Mucosa of stomach (tissue), 1 donor: ENCODE data around the gene OR2H2.

Experiments used
- H3K27me3 ChIP-seq: one replicate; pipeline ENCODE4 v1.7.0; 2013; ENCODE audit warnings: mild to moderate bottlenecking, low read length; ENCODE audit not compliant: control insufficient read depth, insufficient read depth
- H3K36me3 ChIP-seq: one replicate; pipeline ENCODE4 v1.7.0; 2013; ENCODE audit warnings: low read length; ENCODE audit not compliant: control insufficient read depth, insufficient read depth
- H3K4me1 ChIP-seq: one replicate; pipeline ENCODE4 v1.7.0; 2013; ENCODE audit warnings: mild to moderate bottlenecking, low read length; ENCODE audit not compliant: control insufficient read depth, insufficient read depth
- H3K4me3 ChIP-seq: one replicate; pipeline ENCODE4 v1.7.0; 2013; ENCODE audit warnings: low read length
- H3K9ac ChIP-seq: one replicate; pipeline ENCODE4 v1.7.0; 2013; ENCODE audit warnings: mild to moderate bottlenecking, low read length, moderate library complexity
- H3K9me3 ChIP-seq: one replicate; pipeline ENCODE4 v1.7.0; 2013; ENCODE audit warnings: mild to moderate bottlenecking, low read length, moderate library complexity; ENCODE audit not compliant: control insufficient read depth
- donor health status: Pancreatic carcinoma.

OR2H2 gene

DNA sequence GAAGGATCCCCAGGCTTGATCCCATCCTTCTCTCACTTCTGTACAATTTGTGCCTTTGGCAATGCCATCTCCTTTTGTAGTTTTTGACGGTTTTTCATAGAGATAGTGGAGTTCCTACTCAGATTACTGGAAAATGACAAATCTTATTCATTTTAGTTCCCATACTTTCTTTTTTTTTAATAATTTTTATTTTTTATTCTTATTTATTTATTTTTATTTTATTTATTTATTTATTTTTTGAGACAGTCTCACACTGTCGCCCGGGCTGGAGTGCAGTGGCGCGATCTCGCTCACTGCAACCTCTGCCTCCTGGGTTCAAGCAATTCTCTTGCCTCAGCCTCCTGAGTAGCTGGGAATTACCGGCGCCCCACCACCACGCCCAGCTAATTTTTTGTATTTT lies 52.3 kb downstream of the OR2H2 start:
- Histone ChIP-seq H3K9me3 (no peaks in the 10 kb centered on the region), H3K27me3 (no peaks in the 10 kb centered on the region), H3K4me3 (no peak overlapping the region), H3K4me1 (peaks cover 12% of the 10 kb centered on the region), H3K9ac (no peak overlapping the region), H3K36me3 (no peaks in the 10 kb centered on the region)
